Omental fat pad (tissue), 4 donors: ENCODE results near the gene GNGT2. TPM values are rescaled to one million over a fixed set of nuclear protein-coding genes. Genes with fewer than 3 reads are reported as not detected.
"Not testable (repeated sequence)": the region's sequence is repeated elsewhere in the genome, so short reads cannot be mapped to it uniquely, and the experiment has no call there.

Experiments used
- ATAC-seq: fragments of 150-250 bp; one replicate; pipeline ENCODE4 v1.9.1; 2016; ENCODE audit warnings: mild to moderate bottlenecking, moderate library complexity; ENCODE audit not compliant: low FRiP score
- DNase-seq: peaks from one replicate; pipeline ENCODE4 v3.0.0-alpha.2; 2019; ENCODE audit warnings: low spot score
- CTCF ChIP-seq, 3 donors: fragments of 450-650 bp; IDR thresholded peaks; one replicate each; pipeline ENCODE4 v1.5.1; 2016 to 2017; ENCODE audit warnings: antibody characterized with exemption in 3 of 3, mild to moderate bottlenecking in 3 of 3, moderate library complexity in 2 of 3
- total RNA-seq, 4 donors: library from RNA; depleted of rRNA; stranded (reverse); fragments of >200 nt; gene quantifications; one replicate each; pipeline ENCODE4 v1.1.0, GENCODE V29; 2016

GNGT2 gene
- total RNA-seq, 4 donors from 2014 or later = 0.74 to 5.2 (median 2.9) TPM

- no peak for ATAC-seq
- no peak for TF ChIP-seq CTCF (IDR thresholded peaks at IDR 0.05)
- no peak for DNase-seq
Observed at GRCh38 chr17:49194297-49194607, 16.1 kb downstream of the GNGT2 start.

GRCh38 chr17:49193513-49194296, 16.7 kb downstream of the GNGT2 start:
- DNase-seq = peak; percentile 43
- no peak for TF ChIP-seq CTCF (IDR thresholded peaks at IDR 0.05)
- ATAC-seq = peak; percentile 35

- ATAC-seq (peak; percentile 88), DNase-seq (peak; percentile 98)
- TF ChIP-seq CTCF (IDR thresholded peaks at IDR 0.05) = no peak
Observed at GRCh38 chr17:49191917-49192741, 18.2 kb downstream of the GNGT2 start.

- DNase-seq (no peak), ATAC-seq (no peak)
- no peak for TF ChIP-seq CTCF (IDR thresholded peaks at IDR 0.05)
Observed at GRCh38 chr17:49191409-49191916, 18.9 kb downstream of the GNGT2 start.

GRCh38 chr17:49190932-49191331, 19.4 kb downstream of the GNGT2 start:
- DNase-seq (no peak), ATAC-seq (no peak)
- no peak for TF ChIP-seq CTCF (IDR thresholded peaks at IDR 0.05)

GRCh38 chr17:49187301-49187700, 23.1 kb downstream of the GNGT2 start:
- no peak for DNase-seq
- no peak for TF ChIP-seq CTCF (IDR thresholded peaks at IDR 0.05)

GRCh38 chr17:49185381-49185780, 25.0 kb downstream of the GNGT2 start:
- ATAC-seq = not testable (repeated sequence)

More at GRCh38 chr17:49187301-49187700, 23.1 kb downstream of the GNGT2 start:
- no peak for ATAC-seq

GRCh38 chr17:49184522-49184921, 25.9 kb downstream of the GNGT2 start:
- ATAC-seq, DNase-seq: not testable (repeated sequence)

More at GRCh38 chr17:49185381-49185780, 25.0 kb downstream of the GNGT2 start:
- not testable (repeated sequence) for DNase-seq
